GM21526 (cell line): ENCODE data around the gene ADM2.

Experiments
- ATAC-seq: cut with Tn5 transposase; IDR thresholded peaks from one replicate; pipeline ENCODE4 v1.9.1; 2021; ENCODE audit warnings: moderate library complexity; ENCODE audit not compliant: unreplicated experiment, low FRiP score

Gene ADM2

GRCh38 chr22:50445071-50445879 is 36.1 kb upstream of the ADM2 start:
- ATAC-seq: no peak

DNA sequence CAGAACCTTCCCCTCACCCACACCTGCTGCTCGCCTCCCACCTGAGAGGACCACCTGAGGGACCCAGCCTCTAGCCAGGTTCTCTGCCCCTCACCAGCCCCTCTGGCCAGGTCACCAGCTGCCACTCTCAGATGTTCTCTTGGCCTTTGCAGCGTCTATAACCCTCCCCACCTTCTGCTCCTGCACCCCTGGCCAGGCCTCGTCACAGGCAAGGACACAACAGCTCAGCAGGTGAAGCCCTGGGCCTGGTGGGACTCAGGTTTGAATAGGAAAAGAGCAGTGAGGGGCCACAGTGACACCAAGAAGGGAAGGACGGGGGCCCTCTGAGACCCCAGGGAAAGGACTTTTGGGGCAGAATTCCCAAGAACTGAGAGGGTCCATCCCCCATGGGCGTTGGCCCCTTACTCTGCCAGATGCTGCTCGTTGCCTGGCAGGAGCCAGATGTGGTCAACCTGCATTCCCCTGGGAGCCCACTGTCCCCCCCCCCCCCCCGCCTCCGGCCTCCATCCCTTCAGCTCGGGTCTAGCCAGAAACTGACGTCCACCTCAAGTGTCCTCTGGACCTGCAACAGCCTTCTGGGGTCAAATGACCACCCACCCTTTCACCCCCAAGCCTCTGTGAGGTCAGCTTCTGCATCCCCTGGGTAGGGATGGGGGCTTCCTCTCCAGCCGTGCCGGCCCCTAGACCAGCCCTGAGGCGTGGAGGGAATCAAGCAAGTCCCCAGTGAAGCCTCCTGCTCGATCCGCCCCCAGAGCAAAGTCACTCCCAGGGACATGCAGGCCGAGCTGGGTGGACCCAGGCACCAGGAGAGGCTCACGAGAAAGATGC is 35.2 kb upstream of the ADM2 start:
- no peak for ATAC-seq

DNA sequence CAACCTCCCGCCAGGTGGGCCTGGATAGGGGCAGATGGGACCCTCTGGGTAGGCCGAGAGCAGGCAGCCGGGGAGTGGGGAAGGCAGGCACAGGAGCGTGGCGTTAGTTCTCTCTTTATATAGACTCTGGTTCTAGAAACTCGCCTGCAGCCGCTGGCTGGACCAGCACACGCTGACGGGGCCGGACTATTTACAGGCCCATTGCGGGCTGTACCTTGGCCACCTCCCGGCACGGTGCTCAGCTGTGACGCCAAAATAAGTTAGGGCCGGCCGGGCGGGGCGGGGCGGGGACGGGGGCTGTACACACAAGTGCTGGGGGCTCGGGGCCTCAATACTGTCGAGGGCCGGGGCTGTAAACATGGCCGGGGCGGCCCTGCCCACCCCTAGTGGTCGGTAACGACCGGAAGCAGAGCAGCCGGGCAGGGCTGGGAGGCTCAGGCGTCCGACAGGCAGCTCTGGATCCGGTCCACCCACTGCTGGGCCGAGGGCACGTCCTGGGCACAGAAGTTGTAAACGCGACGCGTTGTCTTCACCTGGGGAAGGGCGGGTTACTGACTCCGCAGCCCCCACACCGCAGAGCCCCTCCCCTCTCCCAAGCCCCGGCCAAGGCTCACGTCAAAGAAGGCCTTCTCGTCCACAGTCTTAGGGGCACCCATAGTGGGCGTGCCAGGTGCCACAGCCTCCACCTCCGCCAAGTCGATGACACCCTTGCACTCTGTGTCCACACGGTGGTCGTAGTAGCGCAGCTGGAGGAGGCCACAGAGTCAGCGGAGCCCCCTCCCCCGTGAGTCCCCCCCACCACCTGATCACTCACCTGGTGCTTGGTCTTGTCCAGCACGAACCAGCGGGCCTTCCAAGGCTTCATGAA is 34.4 kb upstream of the ADM2 start:
- no peak for ATAC-seq

GRCh38 chr22:50447576-50448551 is 33.5 kb upstream of the ADM2 start:
- ATAC-seq: no peak

GRCh38 chr22:50452649-50453048 is 28.7 kb upstream of the ADM2 start:
- no peak for ATAC-seq

DNA sequence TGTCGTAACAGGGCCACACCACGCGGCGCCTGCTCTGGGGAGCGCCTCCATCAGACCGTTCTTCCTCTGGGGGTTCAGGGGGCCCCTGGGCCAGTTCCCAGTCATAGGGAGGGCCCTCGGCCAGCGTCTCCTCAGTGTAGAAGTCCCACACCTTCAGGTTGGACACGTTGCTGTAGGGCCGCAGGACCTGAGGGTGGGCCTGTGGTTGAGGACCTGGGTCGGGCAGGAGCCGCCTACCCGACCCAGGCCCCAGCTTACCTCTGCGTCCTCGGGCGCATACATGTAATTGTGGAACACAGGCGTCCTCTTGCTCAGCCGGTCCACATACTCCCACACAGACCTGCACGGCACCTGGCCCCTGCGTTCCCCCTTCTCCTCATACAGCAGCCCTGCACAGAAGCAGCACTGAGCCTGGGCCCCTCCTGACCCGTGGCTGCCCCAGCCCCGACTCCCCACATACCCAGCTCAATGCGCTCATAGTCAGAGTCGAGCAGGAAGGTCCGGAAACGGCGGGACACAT is 26.7 kb upstream of the ADM2 start:
- ATAC-seq: no peak

DNA sequence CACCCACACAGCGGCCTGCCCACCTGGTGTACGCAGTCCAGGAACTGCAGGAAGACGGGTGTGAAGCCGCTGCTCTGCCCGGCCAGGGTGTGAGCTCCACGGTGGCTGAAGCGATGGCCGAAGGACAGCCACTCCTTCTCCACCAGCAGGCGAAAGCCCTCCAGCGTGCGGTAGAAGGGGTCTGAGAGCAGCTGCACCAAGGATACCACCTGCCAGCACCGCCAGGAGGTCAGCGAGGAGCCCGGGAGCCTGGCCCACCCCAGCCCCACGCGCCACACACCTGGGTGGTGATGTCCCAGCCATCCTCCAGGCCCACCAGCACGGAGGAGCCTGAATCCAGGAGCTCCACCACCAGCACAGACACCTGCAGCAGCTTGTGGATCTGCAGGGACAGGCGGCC is 26.1 kb upstream of the ADM2 start:
- ATAC-seq: no peak

- ATAC-seq: no peak
Measured at GRCh38 chr22:50456026-50456425, 25.3 kb upstream of the ADM2 start.

DNA sequence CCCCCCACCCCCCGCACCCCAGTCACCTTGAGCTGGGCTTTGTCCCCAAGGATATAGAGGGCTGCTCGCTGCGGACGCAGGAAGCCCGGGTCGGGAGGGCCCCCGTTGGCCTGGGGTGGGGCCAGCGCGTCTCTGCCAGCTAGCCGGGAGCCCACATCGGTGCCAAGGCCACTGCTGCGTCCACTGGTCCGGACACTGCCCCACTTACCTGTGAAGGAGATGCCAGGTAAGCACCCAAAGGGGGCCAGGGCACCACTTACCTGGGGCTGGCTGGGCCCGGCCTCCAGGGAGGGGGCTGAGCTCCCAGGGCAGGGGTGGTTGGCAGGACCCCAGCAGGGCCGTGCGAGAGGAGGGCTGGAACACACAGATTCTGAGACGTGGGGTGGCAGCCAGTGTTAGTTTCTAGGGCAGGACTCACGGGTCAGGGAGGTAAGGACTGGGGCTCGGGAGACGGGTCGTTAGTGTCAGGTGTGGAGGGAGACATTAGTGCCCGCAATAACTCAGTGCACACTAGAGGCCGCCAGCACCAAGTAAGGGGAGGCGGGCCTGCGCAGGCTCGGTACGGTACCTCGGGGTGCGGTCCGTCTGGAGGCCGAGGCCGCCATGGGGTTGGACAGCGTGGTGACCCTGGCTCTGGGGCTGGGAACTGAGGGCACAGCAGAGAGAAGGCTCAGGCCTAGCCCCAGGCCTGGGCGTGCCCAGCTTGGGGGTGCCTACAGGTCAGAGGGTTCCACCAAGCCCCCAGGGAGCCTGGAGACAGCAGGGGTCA is 24.7 kb upstream of the ADM2 start:
- ATAC-seq: no peak

GRCh38 chr22:50459016-50459415 is 22.3 kb upstream of the ADM2 start:
- no peak for ATAC-seq

GRCh38 chr22:50459496-50460140 is 21.7 kb upstream of the ADM2 start:
- no peak for ATAC-seq

DNA sequence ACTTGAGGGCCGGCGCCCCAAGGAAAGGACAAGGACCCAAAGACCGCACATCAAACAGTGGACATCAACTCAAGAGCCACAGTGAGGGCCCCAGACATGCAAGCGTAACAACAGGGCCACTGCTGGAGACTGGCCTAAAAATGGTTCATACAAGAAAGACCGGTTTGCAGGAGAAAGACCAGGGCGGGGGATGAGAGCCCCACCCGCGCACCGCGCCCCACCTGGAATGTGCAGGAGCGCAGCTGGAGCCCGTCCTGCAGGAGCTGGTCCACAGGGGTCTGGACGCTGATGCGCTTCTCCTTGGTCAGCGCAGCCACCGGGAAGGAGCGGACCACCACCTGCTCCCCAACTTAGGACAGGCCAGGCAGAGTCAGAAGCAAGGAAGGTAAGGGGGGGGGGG is 20.4 kb upstream of the ADM2 start:
- no peak for ATAC-seq

DNA sequence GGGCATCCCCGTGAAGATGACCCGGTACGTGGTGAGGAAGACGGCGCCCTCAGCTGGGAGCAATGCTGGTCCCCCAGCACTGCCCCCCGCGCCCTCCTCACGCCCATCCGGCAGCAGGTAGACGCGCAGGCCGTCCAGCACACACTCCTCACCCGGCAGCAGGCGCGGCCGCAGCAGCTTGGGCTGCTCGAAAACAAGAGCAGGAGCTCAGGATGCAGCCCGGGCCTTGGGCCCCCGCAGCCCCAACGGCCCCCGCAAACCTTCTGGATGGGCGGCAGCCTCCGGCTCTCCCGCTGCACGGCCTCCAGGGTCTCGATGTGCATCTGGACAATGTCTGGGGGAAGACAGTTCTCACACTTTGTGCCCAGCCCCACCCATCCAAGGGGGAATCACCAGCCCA is 19.8 kb upstream of the ADM2 start:
- ATAC-seq: no peak

DNA sequence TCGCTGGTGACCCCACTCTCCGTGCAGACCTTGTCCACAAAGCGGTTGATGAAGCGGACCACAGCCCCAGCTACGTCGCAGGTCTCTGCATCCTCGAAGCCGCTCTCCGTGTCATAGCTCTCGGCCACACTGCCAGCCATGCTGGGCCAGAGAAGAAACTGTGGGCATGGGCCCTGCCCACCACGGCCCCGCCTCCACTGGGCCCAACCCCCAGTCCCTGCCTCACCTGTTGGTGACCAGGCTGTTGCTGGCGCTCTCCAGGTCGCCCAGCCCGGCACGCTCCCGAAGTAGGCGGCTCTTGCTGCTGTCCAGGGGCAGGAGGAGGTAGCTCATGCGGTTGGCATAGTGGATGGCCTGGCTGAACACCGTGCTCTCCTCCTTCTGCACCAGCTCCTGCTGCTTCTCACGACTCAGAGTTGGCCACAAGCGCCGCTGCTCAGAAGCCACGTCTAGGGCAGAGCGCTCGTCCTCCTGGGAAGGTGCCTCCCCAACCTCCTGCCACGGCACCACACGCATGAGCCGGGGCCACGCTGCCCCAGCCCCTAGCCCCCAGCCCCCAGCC is 19.3 kb upstream of the ADM2 start:
- ATAC-seq: no peak

- ATAC-seq: no peak
Measured at GRCh38 chr22:50463188-50463900, 18.0 kb upstream of the ADM2 start.

DNA sequence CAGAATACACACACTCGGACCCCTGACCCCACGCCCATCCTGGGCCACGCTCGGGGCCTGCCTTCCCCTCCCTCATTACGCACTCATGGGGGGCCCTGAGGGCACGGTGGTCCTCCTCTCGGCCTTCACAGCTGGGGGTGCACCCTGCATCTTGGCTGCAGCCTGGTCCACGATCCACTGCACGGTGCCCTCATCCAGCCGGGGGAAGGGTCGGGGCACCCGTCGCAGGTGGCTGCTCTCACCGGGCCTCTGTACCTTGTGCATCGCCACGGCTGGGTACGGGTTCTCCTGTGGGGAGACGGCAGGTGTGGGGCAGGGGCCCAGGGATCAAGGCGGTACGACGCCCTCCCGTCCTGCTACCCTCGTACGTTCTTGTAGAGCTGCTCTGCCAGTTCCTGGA is 16.9 kb upstream of the ADM2 start:
- no peak for ATAC-seq
